GM19193 (cell line): Measurements from ENCODE around the gene TNFRSF8.

Experiments
- POLR2A ChIP-seq: IDR thresholded peaks from 4 replicates; pipeline ENCODE4 v1.6.1; 2011; ENCODE audit not compliant: insufficient read depth, insufficient read length; ENCODE audit errors: extremely low read depth

The TNFRSF8 gene

DNA sequence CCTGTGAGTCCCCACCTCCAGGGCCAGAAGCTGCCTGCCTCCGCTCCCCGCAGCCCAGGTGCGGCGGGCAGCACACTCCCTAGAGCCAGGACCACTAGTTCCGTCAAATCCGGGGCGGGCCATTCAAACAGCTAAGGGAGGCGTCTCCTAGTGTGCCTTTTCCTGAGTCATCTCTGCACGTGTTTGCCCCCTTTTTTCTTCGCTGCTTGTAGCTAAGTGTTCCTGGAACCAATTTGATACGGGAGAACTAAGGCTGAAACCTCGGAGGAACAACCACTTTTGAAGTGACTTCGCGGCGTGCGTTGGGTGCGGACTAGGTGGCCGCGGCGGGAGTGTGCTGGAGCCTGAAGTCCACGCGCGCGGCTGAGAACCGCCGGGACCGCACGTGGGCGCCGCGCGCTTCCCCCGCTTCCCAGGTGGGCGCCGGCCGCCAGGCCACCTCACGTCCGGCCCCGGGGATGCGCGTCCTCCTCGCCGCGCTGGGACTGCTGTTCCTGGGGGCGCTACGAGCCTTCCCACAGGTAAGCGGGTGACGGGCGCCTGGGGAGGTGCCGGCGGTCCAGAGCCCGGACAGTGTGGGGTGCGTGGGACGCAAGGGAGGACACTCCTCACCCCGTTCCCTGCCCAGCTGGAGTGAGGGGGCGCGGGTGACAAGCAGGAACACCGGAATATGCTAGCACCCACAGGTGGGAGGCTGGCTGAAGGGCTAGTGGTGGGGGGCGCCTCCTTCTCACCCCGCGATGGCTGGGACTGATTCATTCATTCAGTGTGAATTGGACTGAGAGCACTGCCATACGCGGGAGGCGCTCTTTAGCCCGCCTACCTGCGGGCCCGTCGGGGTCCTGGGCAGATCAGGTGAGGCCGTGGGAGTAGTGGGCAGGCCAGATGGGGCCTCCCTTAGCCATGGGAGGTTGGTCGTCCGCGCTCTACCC lies at the start of gene TNFRSF8:
TNFRSF8 (plus strand) TSS at position 163 of the 932 bp plus-strand sequence; CDS start at position 459, 296 bp downstream.
- TF ChIP-seq POLR2A = no peak

- TF ChIP-seq POLR2A = no peak
Observed at GRCh38 chr1:12014141-12014991, 48.7 kb upstream of the TNFRSF8 start.

- TF ChIP-seq POLR2A = no peak
Observed at GRCh38 chr1:12015001-12015491, 48.1 kb upstream of the TNFRSF8 start.

DNA sequence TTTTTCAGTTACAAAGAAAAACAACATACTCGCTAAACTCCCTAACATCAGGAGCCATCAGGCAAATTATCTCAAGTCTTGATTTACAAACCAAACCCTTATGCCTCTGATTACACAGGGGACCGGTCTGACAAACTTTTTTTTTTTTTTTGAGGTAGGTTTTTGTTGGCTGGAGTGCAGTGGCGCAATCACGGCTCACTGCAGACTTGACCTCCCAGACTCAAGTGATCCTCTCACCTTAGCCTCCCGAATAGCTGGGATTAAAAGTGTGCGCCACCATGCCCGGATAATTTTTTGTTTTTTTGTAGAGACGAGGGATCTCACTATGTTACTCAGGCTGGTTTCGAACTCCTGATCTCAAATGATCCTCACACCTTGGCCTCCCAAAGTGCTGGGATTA lies 47.6 kb upstream of the TNFRSF8 start:
- TF ChIP-seq POLR2A = no peak

- no peak for TF ChIP-seq POLR2A
Observed at GRCh38 chr1:12016182-12016581, 46.9 kb upstream of the TNFRSF8 start.

GRCh38 chr1:12019858-12020509 lies 43.1 kb upstream of the TNFRSF8 start:
- no peak for TF ChIP-seq POLR2A

DNA sequence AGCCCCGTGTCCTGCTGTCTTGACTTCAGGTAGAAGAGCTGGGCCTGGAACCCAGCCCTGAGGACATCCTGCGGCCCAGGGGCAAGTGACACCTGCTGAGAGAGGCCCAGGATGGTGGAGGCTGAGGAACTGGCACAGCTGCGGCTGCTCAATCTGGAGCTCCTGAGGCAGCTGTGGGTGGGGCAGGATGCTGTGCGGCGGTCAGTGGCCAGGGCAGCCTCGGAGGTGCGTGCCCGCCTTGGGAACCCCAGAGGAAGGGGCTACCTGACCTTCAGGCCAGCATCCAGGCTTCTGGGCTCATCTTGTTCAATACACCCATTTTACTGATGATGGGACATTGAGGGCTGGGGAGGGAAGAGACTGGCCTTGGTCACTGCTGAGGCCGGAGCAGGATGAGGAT lies 41.5 kb upstream of the TNFRSF8 start:
- no peak for TF ChIP-seq POLR2A

GRCh38 chr1:12022036-12022435 lies 41.1 kb upstream of the TNFRSF8 start:
- no peak for TF ChIP-seq POLR2A

DNA sequence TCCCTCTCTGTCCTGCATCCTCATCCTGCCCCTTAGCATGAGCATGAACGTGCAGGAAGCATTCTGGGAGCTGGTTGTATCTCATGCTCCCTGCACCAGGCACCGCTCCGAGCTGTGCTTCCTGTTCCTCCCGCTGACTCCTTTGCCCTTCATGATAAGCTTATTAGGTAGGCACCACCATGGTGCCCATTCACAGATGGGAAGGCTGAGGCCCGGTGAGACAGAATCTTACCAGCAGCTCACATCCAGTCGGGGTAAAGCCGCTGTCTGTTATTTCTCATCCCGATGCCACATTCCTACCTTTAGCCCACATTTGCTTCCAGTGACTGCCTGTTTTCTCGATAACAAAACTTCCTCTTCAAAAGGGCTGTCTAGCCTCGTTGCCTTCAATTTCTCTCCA lies 36.5 kb upstream of the TNFRSF8 start:
- no peak for TF ChIP-seq POLR2A

GRCh38 chr1:12028248-12028647 lies 34.9 kb upstream of the TNFRSF8 start:
- TF ChIP-seq POLR2A = no peak

DNA sequence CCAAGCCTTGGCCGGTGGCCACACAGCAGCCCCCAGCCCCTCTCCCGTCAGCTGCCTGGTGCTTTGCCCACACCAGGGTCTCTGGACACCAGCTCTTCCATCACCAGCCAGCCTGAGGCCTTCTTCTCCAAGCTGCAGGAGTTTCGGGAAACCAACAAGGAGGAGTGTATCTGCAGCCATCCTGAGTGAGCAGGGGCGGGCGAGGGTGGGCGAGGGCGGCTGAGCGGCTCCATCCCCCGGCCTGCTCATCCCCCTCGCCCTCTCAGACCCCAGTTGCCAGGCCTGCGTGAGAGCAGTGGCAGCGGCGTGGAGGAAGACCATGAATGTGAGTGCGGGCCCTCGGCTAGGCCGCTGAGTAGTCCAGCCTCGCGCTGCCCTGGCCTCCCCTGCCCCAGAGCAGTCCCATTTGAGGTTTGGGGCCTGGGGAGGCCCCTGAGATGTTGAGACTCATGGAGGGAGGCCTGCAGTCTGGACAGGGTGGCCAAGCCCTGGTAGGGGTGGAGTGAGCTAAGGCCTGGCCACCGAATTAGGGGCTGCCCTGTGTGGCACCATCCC lies 34.1 kb upstream of the TNFRSF8 start:
- no peak for TF ChIP-seq POLR2A

DNA sequence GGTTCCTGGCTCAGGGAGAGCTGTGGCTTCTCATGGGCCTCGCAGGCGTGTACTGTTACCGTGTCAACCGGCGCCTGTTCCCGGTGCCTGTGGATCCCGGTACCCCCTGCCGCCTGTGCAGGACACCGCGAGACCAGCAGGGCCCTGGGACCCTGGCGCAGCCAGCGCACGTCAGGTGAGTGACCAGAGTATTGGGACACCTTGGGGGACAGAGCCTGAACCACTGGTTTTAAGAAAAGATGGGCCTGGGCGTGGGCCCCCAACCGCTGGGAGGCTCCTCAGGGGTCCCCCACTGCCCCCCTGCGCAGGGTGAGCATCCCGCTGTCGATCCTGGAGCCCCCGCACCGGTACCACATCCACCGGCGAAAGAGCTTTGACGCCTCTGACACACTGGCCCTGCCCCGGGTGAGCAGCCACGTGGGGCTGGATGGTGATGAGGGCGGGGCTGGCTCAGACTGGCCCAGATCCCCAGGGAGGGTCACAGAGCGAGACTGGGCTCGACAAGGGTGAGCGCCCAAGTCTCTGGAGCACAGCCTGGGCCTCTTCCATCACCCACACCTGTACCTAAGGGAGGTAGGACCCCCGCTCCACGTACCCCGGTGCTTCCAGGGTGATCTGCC lies 33.3 kb upstream of the TNFRSF8 start:
- no peak for TF ChIP-seq POLR2A

DNA sequence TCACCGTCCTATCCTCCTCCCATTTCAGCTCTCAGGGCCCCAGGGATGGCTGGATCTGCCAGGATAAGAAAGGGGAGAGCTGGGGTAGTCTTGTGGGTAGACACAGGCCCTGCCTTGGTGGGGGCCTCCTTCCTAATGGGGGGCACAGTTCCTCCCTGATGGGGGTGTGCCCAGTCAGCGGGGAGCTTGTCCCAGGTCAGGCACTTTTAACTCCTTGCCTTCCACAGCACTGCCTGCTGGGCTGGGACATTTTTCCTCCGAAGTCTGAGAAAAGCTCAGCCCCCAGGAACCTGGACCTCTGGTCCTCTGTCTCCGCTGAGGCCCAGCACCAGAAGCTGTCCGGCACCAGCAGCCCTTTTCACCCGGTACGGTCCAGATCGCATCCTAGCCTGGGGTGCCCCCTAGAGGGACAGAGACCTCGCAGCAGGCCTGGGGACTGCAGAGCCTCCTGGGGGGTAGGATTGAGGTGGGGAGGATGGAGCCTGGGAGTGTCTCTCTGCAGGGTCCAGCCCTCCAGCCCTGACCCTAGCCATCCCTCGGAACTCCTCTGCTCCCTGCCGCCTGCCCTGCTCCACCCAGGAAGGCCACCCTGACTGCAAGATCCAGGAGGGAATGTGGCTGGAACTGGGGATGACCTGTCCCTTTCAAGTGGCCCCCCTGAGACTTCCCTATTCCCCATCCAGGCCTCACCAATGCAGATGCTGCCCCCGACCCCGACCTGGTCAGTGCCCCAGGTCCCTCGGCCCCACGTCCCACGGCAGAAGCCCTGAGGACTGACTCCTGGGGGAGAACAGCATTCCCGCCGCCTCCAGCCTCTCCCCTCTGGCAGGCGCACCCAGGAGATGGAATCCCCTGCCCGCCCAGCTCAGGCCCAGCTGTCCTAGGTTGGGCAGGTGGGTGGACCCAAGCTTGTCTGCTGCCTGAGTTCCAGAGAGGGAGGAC lies 31.8 kb upstream of the TNFRSF8 start:
- no peak for TF ChIP-seq POLR2A
